AG09319 (cell line): ENCODE results near the gene SYNE1.

Experiments used
- DNase-seq: peaks from one replicate; pipeline ENCODE4 v3.0.0-alpha.2; 2010; ENCODE audit warnings: low read depth; ENCODE audit errors: extremely low read depth
- TF ChIP-seq, protein P1 (sequence below): IDR thresholded peaks from 2 replicates; pipeline ENCODE4 v1.5.1; 2011; ENCODE audit warnings: low read depth, mild to moderate bottlenecking, inconsistent platforms, low read length, moderate library complexity

The SYNE1 gene

GRCh38 chr6:152189736-152190135 is 447.4 kb downstream of the SYNE1 start:
- no peak for DNase-seq
- TF ChIP-seq, protein P1, sequence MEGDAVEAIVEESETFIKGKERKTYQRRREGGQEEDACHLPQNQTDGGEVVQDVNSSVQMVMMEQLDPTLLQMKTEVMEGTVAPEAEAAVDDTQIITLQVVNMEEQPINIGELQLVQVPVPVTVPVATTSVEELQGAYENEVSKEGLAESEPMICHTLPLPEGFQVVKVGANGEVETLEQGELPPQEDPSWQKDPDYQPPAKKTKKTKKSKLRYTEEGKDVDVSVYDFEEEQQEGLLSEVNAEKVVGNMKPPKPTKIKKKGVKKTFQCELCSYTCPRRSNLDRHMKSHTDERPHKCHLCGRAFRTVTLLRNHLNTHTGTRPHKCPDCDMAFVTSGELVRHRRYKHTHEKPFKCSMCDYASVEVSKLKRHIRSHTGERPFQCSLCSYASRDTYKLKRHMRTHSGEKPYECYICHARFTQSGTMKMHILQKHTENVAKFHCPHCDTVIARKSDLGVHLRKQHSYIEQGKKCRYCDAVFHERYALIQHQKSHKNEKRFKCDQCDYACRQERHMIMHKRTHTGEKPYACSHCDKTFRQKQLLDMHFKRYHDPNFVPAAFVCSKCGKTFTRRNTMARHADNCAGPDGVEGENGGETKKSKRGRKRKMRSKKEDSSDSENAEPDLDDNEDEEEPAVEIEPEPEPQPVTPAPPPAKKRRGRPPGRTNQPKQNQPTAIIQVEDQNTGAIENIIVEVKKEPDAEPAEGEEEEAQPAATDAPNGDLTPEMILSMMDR, result no peak

GRCh38 chr6:152188011-152188410 is 449.2 kb downstream of the SYNE1 start:
- TF ChIP-seq, protein P1, result no peak
- DNase-seq, result no peak

DNA sequence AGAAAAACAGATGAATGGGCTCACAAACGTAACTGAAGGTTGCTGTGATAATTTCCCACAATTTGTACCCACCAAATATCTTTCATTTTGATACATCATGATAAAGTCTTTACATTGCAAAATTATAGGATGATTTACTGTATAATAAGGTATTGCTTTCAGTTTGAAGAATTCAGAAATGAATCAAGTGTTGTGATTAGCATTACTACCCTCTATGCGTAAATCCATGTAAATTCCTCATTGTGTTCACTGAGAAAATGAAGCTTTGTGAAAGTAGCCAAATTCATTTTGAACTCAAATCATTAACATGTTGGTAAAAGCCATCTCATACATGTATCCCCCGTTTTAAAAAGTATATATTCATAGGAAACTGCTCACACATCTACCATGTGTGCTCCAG is 450.3 kb downstream of the SYNE1 start:
- DNase-seq, result no peak
- TF ChIP-seq, protein P1, result no peak

DNA sequence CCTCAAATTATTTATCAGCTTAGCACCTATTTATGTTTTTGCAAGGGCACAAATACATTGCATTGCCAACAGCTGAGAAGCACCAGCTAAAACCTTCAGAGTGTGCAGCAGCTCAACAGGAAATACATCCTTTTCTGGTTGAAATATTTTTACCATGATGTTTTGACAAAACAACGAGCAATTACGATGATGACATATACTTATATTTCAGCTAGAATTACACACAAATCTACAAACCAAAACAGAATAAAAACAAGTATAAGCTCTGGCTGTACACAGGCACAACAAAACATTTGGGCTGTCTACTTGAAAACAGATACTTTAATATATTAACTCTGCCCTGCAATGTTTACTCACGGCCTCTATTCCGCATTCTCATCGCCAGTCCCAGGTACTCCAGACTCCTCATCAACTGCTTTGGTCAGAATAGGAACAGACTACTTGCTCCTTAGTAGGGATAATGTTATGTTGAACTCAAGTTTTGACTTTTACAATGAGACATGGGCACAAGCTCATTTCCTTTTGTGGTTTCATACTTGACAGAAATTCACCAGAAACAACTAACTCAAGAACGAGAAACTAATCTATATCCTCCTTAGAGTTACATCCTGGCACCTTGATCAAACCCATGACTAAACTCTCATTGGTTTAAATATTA is 452.1 kb downstream of the SYNE1 start:
- DNase-seq, result no peak

DNA sequence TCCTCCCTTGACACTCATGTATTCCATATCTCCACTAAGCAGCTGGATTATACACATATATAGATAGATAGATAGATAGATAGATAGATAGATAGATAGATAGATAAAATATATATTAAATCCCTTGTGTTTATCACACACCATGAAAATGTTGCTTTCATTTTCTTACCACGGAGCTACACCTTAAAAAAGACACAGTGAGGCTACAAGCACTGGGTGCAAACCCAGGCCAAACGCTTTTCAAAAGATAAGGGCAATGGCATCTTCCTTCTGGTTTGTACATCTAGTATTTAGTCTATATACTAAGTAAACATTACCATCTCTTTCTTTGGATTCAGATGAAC is 452.6 kb downstream of the SYNE1 start:
- TF ChIP-seq, protein P1, result no peak
- no peak for DNase-seq

More for the DNA sequence above, 452.1 kb downstream of the SYNE1 start:
- TF ChIP-seq, protein P1, result no peak

DNA sequence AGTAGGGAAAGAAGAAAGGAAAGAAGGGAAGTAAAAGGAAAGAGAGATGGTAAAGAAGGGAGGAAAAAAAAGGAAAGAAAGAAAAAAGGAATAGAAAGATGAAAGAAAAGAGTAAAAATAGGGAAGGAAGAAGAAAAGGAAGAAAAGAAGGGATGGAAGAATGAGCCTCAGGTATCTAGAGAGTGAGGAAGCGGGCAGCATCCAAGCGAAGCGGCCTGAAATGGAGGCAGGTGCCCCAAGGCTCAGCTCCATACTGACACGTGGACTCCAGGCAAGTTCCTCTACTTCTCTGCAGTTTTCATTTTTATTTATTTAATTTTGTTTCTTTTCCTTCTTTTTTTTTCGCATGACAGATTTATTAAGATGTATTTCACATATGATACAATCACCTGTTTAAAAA is 456.6 kb downstream of the SYNE1 start:
- DNase-seq, result no peak
- TF ChIP-seq, protein P1, result no peak

DNA sequence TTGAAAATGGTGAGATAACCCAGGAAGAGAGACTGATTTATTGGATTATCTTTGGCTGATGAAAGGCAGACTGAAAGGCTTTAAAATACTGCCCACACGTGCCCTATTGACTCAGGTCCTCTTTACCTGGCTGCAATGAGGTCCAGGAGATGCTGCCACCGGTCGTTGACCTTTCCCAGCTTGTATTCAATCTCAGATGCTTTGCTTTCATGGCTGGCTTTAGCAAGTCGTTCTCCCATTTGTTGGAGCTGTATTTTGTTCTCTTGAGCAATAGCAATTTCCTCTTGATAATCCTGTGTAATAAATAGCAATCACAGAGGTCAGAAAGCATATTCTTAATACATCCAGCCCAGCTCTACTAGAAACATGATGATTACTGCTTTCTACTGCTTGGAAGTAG is 460.9 kb downstream of the SYNE1 start:
- TF ChIP-seq, protein P1, result no peak
- no peak for DNase-seq
